PC-9 (cell line): Measurements from ENCODE around the gene TAF13. TPM values are rescaled to one million over a fixed set of nuclear protein-coding genes. Genes with fewer than 3 reads are reported as not detected.
A peak's percentile ranks its signal among the peaks of the same experiment; 100 is the strongest.

Experiments used
- BruUV-seq: library from RNA; stranded (reverse); fragments of 400-500 nt; replicated peaks from 2 replicates; lab custom pipeline; 2021; lab: Mats Ljungman, UMichigan
- CTCF ChIA-PET: fragments of 300-600 bp; sonication (Branson Sonifier 250); formaldehyde crosslinking; loops from one replicate; lab custom pipeline; 2022; ENCODE audit warnings: antibody characterized with exemption; lab: Charles Lee
- POLR2A ChIA-PET: fragments of 300-600 bp; sonication (Branson Sonifier 250); formaldehyde crosslinking; loops from one replicate; lab custom pipeline; 2022; ENCODE audit warnings: antibody characterized with exemption; ENCODE audit not compliant: unreplicated experiment; lab: Charles Lee
- DNase-seq, 2 experiments: peaks; one replicate each; pipeline versions ENCODE4 v3.0.0 to v3.0.0-alpha.2; 2015 to 2022; ENCODE audit warnings: mixed read lengths in 1 of 2
- H2AFZ ChIP-seq: fragments of 200-600 bp; sonication (generic); 2 replicates; pipeline ENCODE4 v1.8.1; 2017; ENCODE audit warnings: antibody characterized with exemption
- H3F3A ChIP-seq: fragments of 200-600 bp; sonication (generic); 2 replicates; pipeline ENCODE4 v1.8.1; 2017; ENCODE audit warnings: antibody characterized with exemption, mild to moderate bottlenecking, low read depth; ENCODE audit not compliant: insufficient read depth
- H3K27ac ChIP-seq: fragments of 200-600 bp; sonication (generic); 2 replicates; pipeline ENCODE4 v1.6.1; 2016; ENCODE audit warnings: mixed run types
- H3K27me3 ChIP-seq: fragments of 200-600 bp; sonication (generic); 2 replicates; pipeline ENCODE4 v1.6.1; 2016; ENCODE audit warnings: low read depth, mixed run types; ENCODE audit not compliant: insufficient read depth
- H3K36me3 ChIP-seq: fragments of 200-600 bp; sonication (generic); 2 replicates; pipeline ENCODE4 v1.6.1; 2016; ENCODE audit warnings: low read depth, mixed run types
- H3K4me1 ChIP-seq: fragments of 200-600 bp; sonication (generic); replicated peaks from 2 replicates; pipeline ENCODE4 v1.6.1; 2016; ENCODE audit warnings: mixed run types; ENCODE audit not compliant: insufficient read depth
- H3K4me2 ChIP-seq: fragments of 200-600 bp; sonication (generic); 2 replicates; pipeline ENCODE4 v1.6.1; 2017; ENCODE audit warnings: mixed run types
- H3K4me3 ChIP-seq: fragments of 200-600 bp; sonication (generic); 2 replicates; pipeline ENCODE4 v1.6.1; 2016; ENCODE audit warnings: mixed run types
- H3K79me2 ChIP-seq: fragments of 200-600 bp; sonication (generic); 2 replicates; pipeline ENCODE4 v1.6.1; 2017; ENCODE audit warnings: low read depth, mixed run types
- H3K9me2 ChIP-seq: fragments of 200-600 bp; sonication (generic); 2 replicates; pipeline ENCODE4 v1.8.1; 2017; ENCODE audit warnings: mild to moderate bottlenecking; ENCODE audit not compliant: insufficient read depth
- H3K9me3 ChIP-seq: fragments of 200-600 bp; sonication (generic); 2 replicates; pipeline ENCODE4 v1.8.1; 2016; ENCODE audit warnings: low read depth; ENCODE audit not compliant: insufficient read depth
- H4K20me1 ChIP-seq: fragments of 200-600 bp; sonication (generic); 2 replicates; pipeline ENCODE4 v1.8.1; 2017; ENCODE audit not compliant: insufficient read depth
- CTCF ChIP-seq: fragments of 200-600 bp; sonication (generic); conservative IDR thresholded peaks from 2 replicates; pipeline ENCODE4 v1.6.1; 2017; ENCODE audit warnings: mixed run types, antibody characterized with exemption, mild to moderate bottlenecking, moderate library complexity
- EZH2 ChIP-seq: fragments of 200-600 bp; sonication (generic); IDR thresholded peaks from 2 replicates; pipeline ENCODE4 v1.8.0; 2017; ENCODE audit warnings: antibody characterized with exemption, low read depth
- intact Hi-C: fragments of 100-400 bp; cut with micrococcal nuclease; formaldehyde crosslinking; loops from one replicate; pipeline ENCODE4 v1.10.0; 2022; ENCODE audit not compliant: unreplicated experiment
- total RNA-seq: library from RNA; stranded (reverse); gene quantifications from 2 replicates; pipeline ENCODE4 v1.2.3, GENCODE V29; 2021

The TAF13 gene
- total RNA-seq, 1 experiment from 2014 or later, result 30.1 TPM

- Histone ChIP-seq H3K4me3 (no peak overlapping the region), H3K9me3 (no peaks in the 10 kb centered on the region), H3K4me1 (peaks cover 7% of the 10 kb centered on the region), H3K36me3 (no peaks in the 10 kb centered on the region), H3K27ac (no peak overlapping the region), H2AFZ (peak overlapping the region; percentile 59; the same call in 1 of the 2 replicates), H3K79me2 (peaks cover 6% of the 10 kb centered on the region), H3K27me3 (no peaks in the 10 kb centered on the region), H3K4me2 (peak overlapping the region; percentile 33; the same call in 1 of the 2 replicates), H3K9me2 (no peaks in the 10 kb centered on the region), H3F3A (peaks cover 17% of the 10 kb centered on the region), H4K20me1 (no peaks in the 10 kb centered on the region)
- no peak for DNase-seq
- BruUV-seq, result no TSS peak
- ChIA-PET POLR2A (no interaction called here), CTCF (no interaction called here)
- intact Hi-C loops, result no loop called here
- TF ChIP-seq CTCF (no peak), EZH2 (no peak)
Measured at GRCh38 chr1:109080441-109081082, 4.8 kb upstream of the TAF13 start.

GRCh38 chr1:109079240-109079622 lies 3.4 kb upstream of the TAF13 start:
- Histone ChIP-seq H3K27me3 (no peaks in the 10 kb centered on the region), H3F3A (peaks cover 27% of the 10 kb centered on the region), H3K4me3 (no peak overlapping the region), H3K9me3 (no peaks in the 10 kb centered on the region), H2AFZ (no peak overlapping the region), H3K9me2 (no peaks in the 10 kb centered on the region), H3K4me2 (no peak overlapping the region), H3K27ac (no peak overlapping the region), H4K20me1 (peaks cover 5% of the 10 kb centered on the region; the same call in 1 of the 2 replicates), H3K36me3 (no peaks in the 10 kb centered on the region), H3K79me2 (peaks cover 20% of the 10 kb centered on the region), H3K4me1 (peaks cover 16% of the 10 kb centered on the region)
- ChIA-PET POLR2A (no interaction called here), CTCF (no interaction called here)
- no peak for TF ChIP-seq EZH2
- TF ChIP-seq CTCF, result no peak
- BruUV-seq, result no TSS peak
- DNase-seq, result no peak
- intact Hi-C loops, result no loop called here

GRCh38 chr1:109078317-109078716 lies 2.5 kb upstream of the TAF13 start:
- Histone ChIP-seq H3K36me3 (no peaks in the 10 kb centered on the region), H3K4me3 (no peak overlapping the region), H3K27ac (no peak overlapping the region), H2AFZ (no peak overlapping the region), H3K27me3 (no peaks in the 10 kb centered on the region), H3K4me2 (no peak overlapping the region), H3K79me2 (peaks cover 26% of the 10 kb centered on the region), H3K9me2 (no peaks in the 10 kb centered on the region), H3K9me3 (no peaks in the 10 kb centered on the region), H3F3A (peaks cover 27% of the 10 kb centered on the region), H3K4me1 (peaks cover 16% of the 10 kb centered on the region), H4K20me1 (peaks cover 5% of the 10 kb centered on the region; the same call in 1 of the 2 replicates)
- peak in 1 of 2 experiments; percentile 32 for DNase-seq
- no TSS peak for BruUV-seq
- intact Hi-C loops, result no loop called here
- POLR2A ChIA-PET, result no interaction called here
- CTCF ChIA-PET, result no interaction called here
- no peak for TF ChIP-seq EZH2
- no peak for TF ChIP-seq CTCF
